ENCODE measurements around the gene ATP10A.

GRCh38 chr15:25848325-25848724, 14.8 kb downstream of the ATP10A start:
- TF ChIP-seq CTCF (conservative IDR thresholded peaks at IDR 0.05; ENCODE audit: low read length) (no peak), EZH2phosphoT487 (IDR thresholded peaks at IDR 0.05; ENCODE audit: borderline replicate concordance, low read depth, low read length) (no peak)
